NCI-H526 (cell line): Measurements from ENCODE around the gene PDE6H.

Source experiments
- DNase-seq, 2 experiments: peaks; one replicate each; lab custom pipeline; 2025; lab: John Stamatoyannopoulos, UW

The PDE6H gene

DNA sequence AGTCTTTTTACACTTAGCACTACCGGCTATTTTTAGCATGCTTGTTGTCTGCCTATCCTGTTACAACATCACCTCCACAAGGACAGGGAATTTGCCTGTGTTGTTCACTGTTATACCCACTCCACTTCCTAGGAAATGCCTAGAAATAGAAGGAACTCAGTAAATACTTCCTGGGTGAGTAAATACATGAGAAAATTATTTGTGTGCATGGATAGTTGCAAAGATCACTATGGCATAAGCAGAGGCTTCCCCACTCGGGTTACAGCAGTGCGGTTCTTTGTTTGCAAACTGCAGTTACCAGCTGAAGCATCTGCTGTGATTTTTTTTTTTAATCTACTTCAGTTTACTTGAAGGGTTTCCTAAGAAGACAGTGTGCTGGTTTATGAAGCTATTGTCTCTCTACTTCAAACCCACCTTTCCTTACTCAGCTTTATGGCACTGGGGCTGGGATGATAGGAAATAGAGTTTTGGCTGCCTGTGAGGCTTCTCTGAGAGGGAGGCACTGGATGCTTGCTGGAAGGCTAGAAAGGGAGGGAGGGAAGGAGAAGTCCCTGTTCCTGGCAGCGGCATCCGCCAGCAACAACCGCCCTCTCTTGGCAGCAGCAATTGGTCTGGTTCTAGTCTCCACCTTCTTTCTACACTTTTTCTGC, 29.0 kb downstream of the PDE6H start:
- DNase-seq, result no peak

DNA sequence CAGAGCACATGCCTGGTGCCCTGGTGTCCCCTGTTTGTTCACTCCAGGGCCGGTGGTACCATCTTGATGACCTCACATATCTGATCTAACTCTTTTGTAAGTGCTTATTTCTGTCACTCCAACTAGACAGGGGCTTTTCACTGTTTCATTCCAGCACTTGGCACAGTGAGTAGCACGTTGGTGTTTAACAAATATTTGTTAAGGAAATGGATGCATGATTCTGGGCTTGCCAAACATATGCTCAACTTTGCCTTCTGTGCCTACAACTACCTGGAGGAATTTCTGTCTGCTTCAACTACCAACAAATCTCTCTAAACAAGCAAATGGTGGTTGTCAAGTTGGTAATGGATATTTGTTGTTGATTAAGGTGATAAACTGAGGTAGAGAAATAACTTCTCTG, 31.6 kb downstream of the PDE6H start:
- DNase-seq, result no peak

DNA sequence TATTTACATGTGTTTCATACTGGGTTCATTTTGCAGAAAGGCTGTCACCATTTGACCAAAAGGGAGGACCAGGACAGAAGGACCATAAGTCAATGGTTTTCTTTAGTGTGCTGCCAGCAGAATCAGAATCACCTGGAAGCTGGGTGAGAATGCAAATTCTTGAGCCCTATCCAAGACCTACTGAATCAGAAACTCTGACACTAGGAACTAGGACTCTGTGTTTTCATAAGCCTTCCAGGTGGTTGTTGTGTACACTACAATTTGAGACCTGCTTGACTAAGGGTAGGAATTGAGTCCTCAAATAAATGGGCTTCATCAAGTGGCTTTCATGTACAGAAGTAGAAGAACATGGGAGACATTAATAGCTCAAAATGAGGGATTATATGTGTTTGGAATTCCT, 32.2 kb downstream of the PDE6H start:
- DNase-seq, result no peak

GRCh38 chr12:15007551-15007950, 34.7 kb downstream of the PDE6H start:
- DNase-seq, result no peak

- peak in 1 of 2 experiments; percentile 21 for DNase-seq
Observed at GRCh38 chr12:15011162-15011561, 38.3 kb downstream of the PDE6H start.

- DNase-seq, result no peak
Observed at GRCh38 chr12:15013634-15014179, 40.9 kb downstream of the PDE6H start.

DNA sequence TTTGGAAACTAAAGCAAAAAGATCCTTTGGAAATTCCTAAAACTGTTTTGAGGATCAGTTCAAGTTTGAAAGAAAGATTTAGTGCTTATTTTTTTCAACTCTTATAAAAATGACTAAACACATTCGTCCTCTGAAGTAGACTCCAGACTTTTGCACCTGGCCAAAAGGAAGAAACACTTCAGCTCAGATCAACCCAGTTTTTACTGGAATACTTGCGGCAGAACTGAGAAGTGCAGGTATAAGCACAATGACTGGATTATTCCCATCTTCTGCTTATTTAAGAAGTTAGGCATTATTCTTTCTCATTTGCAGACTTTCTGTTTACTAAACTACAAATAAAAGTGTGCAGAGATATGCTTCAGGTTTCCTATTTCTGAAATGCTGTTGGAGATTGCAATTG, 41.9 kb downstream of the PDE6H start:
- DNase-seq, result no peak

DNA sequence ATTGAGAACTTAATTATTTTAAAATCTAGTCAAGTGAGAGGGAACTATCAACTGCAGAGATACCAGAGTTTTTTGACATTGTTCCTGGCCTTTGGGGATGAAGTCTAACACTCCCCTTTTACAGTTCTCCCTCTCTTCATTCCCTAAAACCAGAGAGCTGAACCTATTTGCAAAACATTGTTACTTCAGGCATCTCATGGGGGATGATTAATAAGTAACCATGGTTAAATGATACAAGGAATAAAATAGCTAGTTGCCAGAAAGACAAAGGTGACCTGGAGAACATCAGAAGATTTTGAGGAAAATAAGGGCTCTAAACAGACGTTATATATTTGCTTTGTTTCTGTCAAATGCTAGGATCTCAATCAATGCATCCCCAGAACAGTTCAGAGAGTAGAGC, 42.3 kb downstream of the PDE6H start:
- no peak for DNase-seq

DNA sequence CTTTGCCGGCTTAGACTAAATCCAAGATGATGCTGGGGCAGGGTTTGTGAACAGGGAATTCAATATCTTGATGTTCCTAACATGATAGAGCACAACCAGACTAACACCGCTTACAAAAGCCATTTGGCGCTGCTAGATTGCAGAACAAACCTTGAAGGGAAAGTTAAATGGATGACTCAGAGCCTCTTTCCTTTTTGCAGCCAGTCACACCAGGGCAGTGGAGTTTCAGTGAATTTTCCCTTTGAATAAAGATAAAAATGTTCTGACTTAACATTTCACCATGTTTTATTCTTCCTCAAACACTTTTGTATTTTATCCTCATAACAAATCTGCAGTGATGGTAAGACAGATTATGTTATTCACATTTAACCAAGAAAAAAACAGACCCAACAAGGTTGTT, 47.3 kb downstream of the PDE6H start:
- no peak for DNase-seq
